Fibroblast of villous mesenchyme (primary cell): Measurements from ENCODE around the gene MACROD1. TPM values are rescaled to one million over a fixed set of nuclear protein-coding genes. Genes with fewer than 3 reads are reported as not detected.

Experiments used
- DNase-seq: peaks from one replicate; pipeline ENCODE4 v3.0.0-alpha.2; 2010; ENCODE audit warnings: low read depth
- H3K4me3 ChIP-seq: 2 replicates; pipeline ENCODE4 v1.5.1; 2011; ENCODE audit warnings: low read depth, mild to moderate bottlenecking, low read length
- CTCF ChIP-seq: IDR thresholded peaks from 2 replicates; pipeline ENCODE4 v1.5.1; 2012; ENCODE audit warnings: low read depth, mild to moderate bottlenecking, low read length; ENCODE audit not compliant: insufficient read depth
- total RNA-seq: library from RNA; depleted of rRNA; stranded (reverse); fragments of >200 nt; gene quantifications from 2 replicates; pipeline ENCODE4 v1.2.3, GENCODE V29; 2012

MACROD1 gene
- total RNA-seq, 1 donor: 8.6 TPM

DNA sequence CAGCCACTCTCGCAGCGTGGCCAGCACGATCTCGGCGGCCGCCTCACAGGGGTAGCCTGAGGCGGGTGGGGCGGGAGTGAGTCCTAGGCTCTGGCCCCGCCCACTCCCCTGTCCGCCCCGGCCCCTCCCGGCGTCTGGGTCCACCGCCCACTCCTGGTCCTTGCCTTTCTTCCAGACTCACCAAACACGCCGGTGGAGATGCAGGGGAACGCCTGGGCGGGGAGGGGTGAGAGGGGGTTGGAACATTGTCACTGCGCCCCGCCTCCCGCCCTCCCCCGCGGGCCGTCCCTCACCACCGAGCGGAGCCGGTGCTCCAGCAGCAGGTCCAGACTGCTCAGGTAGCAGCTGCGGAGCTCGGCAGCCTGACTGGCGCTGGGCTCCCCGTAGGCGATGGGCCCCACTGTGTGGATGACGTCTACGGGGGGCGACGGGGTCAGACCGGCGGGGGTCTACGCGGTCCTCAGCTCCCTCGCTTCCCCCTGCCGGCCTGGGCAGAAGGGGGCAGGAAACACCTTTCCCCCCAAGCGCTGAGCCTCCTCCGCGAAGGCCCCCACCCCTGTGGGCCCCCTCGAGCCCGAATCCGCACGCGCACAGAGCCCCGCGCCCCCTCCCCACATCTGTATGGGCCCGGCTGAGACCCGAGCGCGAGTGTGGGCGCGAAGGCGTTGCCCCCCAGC is 166.4 kb downstream of the MACROD1 start:
- no peak for TF ChIP-seq CTCF
- H3K4me3 ChIP-seq: no peak overlapping the region
- no peak for DNase-seq

- TF ChIP-seq CTCF: no peak
- no peak for DNase-seq
- H3K4me3 ChIP-seq: no peak overlapping the region
These were observed 167.2 kb downstream of the MACROD1 start for GRCh38 chr11:63998558-63999348.

DNA sequence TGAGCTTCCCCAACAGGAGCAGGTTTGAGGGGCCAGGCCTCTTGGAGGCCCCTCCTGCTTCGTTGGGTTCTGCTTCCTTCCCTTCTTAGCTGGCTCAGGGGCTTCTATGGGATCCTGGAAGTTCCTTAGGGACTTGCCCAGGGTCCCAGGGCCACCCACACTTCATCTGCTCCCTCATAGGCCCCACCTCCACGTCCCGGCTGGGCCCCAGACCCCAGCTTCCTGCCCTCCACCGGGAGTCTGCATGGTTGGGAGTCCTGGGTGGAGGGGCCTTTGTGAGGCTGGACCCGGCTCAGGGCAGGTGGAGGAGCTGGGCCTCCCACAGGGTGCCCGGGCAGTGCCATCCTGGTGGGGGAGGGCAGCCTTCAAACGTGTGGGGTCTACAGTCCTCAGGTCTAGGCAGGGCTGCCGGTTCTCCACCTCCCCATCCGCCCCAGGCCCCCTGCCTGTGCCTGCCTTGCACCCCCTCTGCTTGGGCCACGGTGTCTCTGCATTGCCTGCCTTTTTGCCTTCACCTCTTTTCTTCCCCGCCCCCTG is 168.0 kb downstream of the MACROD1 start:
- DNase-seq: no peak
- TF ChIP-seq CTCF: no peak
- no peak overlapping the region for H3K4me3 ChIP-seq

DNA sequence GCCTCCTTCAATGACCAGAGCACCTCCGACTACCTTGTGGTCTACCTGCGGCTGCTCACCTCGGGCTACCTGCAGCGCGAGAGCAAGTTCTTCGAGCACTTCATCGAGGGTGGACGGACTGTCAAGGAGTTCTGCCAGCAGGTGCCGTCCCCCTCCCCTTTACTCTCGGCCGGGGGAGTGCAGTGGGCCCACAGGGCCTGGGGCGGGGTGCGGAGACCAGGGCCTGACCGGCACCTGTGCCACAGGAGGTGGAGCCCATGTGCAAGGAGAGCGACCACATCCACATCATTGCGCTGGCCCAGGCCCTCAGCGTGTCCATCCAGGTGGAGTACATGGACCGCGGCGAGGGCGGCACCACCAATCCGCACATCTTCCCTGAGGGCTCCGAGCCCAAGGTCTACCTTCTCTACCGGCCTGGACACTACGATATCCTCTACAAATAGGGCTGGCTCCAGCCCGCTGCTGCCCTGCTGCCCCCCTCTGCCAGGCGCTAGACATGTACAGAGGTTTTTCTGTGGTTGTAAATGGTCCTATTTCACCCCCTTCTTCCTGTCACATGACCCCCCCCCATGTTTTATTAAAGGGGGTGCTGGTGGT is 168.7 kb downstream of the MACROD1 start:
- TF ChIP-seq CTCF: no peak
- no peak for DNase-seq
- no peak overlapping the region for H3K4me3 ChIP-seq

GRCh38 chr11:63996512-63996911 is 169.4 kb downstream of the MACROD1 start:
- DNase-seq: no peak
- TF ChIP-seq CTCF: no peak
- H3K4me3 ChIP-seq: no peak overlapping the region

- no peak for TF ChIP-seq CTCF
- H3K4me3 ChIP-seq: no peak overlapping the region
- DNase-seq: no peak
These were observed 171.9 kb downstream of the MACROD1 start for GRCh38 chr11:63993993-63994392.
